OCI-LY7 (cell line): ENCODE results near the gene CNTLN. TPM values are rescaled to one million over a fixed set of nuclear protein-coding genes. Genes with fewer than 3 reads are reported as not detected.

Experiments
- BruUV-seq: library from RNA; stranded (reverse); fragments of 400-500 nt; replicated peaks from 2 replicates; lab custom pipeline; 2021; lab: Mats Ljungman, UMichigan
- CTCF ChIA-PET: fragments of 300-600 bp; sonication (Branson Sonifier 250); formaldehyde crosslinking; loops from one replicate; lab custom pipeline; 2022; ENCODE audit warnings: antibody characterized with exemption; ENCODE audit not compliant: unreplicated experiment; lab: Charles Lee
- POLR2A ChIA-PET: fragments of 300-600 bp; sonication (Branson Sonifier 250); formaldehyde crosslinking; loops from one replicate; lab custom pipeline; 2022; ENCODE audit warnings: antibody characterized with exemption; lab: Charles Lee
- DNase-seq: peaks from one replicate; pipeline ENCODE4 v3.0.0-alpha.2; 2015; ENCODE audit warnings: low spot score
- H2AFZ ChIP-seq: fragments of 200-600 bp; sonication (generic), shearing (Covaris generic); 2 replicates; pipeline ENCODE4 v1.6.1; 2014; ENCODE audit warnings: mild to moderate bottlenecking, antibody characterized with exemption, low read length, moderate library complexity
- H3K27ac ChIP-seq: fragments of 200-600 bp; sonication (generic); 2 replicates; pipeline ENCODE4 v1.5.1; 2014; ENCODE audit warnings: mixed run types, low read depth, mild to moderate bottlenecking, moderate library complexity, low read length, inconsistent platforms; ENCODE audit not compliant: poor library complexity, severe bottlenecking
- H3K36me3 ChIP-seq: fragments of 200-600 bp; sonication (generic); 2 replicates; pipeline ENCODE4 v1.6.1; 2014; ENCODE audit warnings: mild to moderate bottlenecking, antibody characterized with exemption, low read length, moderate library complexity, mixed read lengths; ENCODE audit not compliant: insufficient read depth
- H3K4me1 ChIP-seq: fragments of 200-600 bp; sonication (generic); 2 replicates; pipeline ENCODE4 v1.5.1; 2014; ENCODE audit warnings: mild to moderate bottlenecking, low read length; ENCODE audit not compliant: insufficient read depth, poor library complexity, severe bottlenecking
- H3K4me2 ChIP-seq: fragments of 200-600 bp; sonication (generic); 2 replicates; pipeline ENCODE4 v1.6.1; 2014; ENCODE audit warnings: mild to moderate bottlenecking, low read length
- H3K4me3 ChIP-seq: fragments of 200-600 bp; sonication (generic); 2 replicates; pipeline ENCODE4 v1.5.1; 2014; ENCODE audit warnings: mild to moderate bottlenecking, low read depth, low read length; ENCODE audit not compliant: poor library complexity, severe bottlenecking
- H3K79me2 ChIP-seq: fragments of 200-600 bp; sonication (generic); 2 replicates; pipeline ENCODE4 v1.6.1; 2016; ENCODE audit warnings: low read depth, mild to moderate bottlenecking, low read length, moderate library complexity, mixed read lengths; ENCODE audit not compliant: insufficient read depth
- H3K9me2 ChIP-seq: fragments of 200-600 bp; sonication (generic); 2 replicates; pipeline ENCODE4 v1.6.1; 2016; ENCODE audit warnings: mild to moderate bottlenecking, low read length, mixed read lengths; ENCODE audit not compliant: insufficient read depth
- H3K9me3 ChIP-seq: fragments of 200-600 bp; sonication (generic); 2 replicates; pipeline ENCODE4 v1.6.1; 2014; ENCODE audit warnings: mild to moderate bottlenecking, mixed run types, low read length, mixed read lengths
- H4K20me1 ChIP-seq: fragments of 200-600 bp; sonication (generic); 2 replicates; pipeline ENCODE4 v1.6.1; 2014; ENCODE audit warnings: mild to moderate bottlenecking, antibody characterized with exemption, low read length, moderate library complexity, mixed read lengths; ENCODE audit not compliant: insufficient read depth
- EZH2phosphoT487 ChIP-seq: fragments of 200-600 bp; sonication (generic); IDR thresholded peaks from 2 replicates; pipeline ENCODE4 v1.6.1; 2018; ENCODE audit warnings: low read depth, borderline replicate concordance, mild to moderate bottlenecking, mixed run types, antibody characterized with exemption, low read length, moderate library complexity, mixed read lengths
- intact Hi-C: fragments of 100-400 bp; cut with micrococcal nuclease; formaldehyde crosslinking; loops from one replicate; pipeline ENCODE4 v1.10.0; 2022; ENCODE audit not compliant: unreplicated experiment
- total RNA-seq, 2 experiments: library from RNA; depleted of rRNA in 1 of 2; stranded (reverse); fragments of >200 nt in 1 of 2; shearing (Covaris generic) in 1 of 2; gene quantifications; 2 replicates each; pipeline ENCODE4 v1.2.3, GENCODE V29; 2014 to 2022
- TF ChIP-seq, protein P1 (sequence below): fragments of 200-600 bp; sonication (generic); conservative IDR thresholded peaks from 2 replicates; pipeline ENCODE4 v1.5.1; 2014; ENCODE audit warnings: mild to moderate bottlenecking, antibody characterized with exemption, low read length, moderate library complexity, mixed read lengths

The CNTLN gene
- total RNA-seq, 2 experiments from 2014 or later, result not detected

DNA sequence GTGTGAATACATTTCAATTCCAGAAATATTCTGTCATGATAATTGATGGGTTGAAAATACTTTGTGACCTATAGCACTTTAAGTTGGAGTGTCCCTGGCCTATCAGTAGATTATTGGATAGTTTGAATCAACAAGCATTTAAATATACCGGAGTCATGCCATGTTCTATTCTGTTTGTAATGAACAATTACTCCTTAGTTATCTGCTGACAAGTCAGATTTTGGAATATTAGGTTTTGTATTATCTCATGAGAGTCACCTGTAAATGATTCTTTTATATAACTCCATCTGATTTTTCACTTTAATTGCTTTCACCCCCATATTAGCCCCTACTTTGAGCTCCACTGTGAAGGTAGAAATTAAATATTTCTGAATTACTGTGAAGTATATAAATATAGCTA lies 351.6 kb downstream of the CNTLN start:
- Histone ChIP-seq H3K27ac (no peak overlapping the region), H3K79me2 (no peaks in the 10 kb centered on the region), H3K4me2 (no peak overlapping the region), H3K9me2 (no peaks in the 10 kb centered on the region), H3K4me1 (no peaks in the 10 kb centered on the region), H3K36me3 (no peaks in the 10 kb centered on the region), H4K20me1 (no peaks in the 10 kb centered on the region), H2AFZ (no peak overlapping the region), H3K4me3 (no peak overlapping the region), H3K9me3 (no peaks in the 10 kb centered on the region)
- ChIA-PET CTCF (no interaction called here), POLR2A (no interaction called here)
- BruUV-seq, result no TSS peak
- no peak for TF ChIP-seq EZH2phosphoT487
- TF ChIP-seq, protein P1, sequence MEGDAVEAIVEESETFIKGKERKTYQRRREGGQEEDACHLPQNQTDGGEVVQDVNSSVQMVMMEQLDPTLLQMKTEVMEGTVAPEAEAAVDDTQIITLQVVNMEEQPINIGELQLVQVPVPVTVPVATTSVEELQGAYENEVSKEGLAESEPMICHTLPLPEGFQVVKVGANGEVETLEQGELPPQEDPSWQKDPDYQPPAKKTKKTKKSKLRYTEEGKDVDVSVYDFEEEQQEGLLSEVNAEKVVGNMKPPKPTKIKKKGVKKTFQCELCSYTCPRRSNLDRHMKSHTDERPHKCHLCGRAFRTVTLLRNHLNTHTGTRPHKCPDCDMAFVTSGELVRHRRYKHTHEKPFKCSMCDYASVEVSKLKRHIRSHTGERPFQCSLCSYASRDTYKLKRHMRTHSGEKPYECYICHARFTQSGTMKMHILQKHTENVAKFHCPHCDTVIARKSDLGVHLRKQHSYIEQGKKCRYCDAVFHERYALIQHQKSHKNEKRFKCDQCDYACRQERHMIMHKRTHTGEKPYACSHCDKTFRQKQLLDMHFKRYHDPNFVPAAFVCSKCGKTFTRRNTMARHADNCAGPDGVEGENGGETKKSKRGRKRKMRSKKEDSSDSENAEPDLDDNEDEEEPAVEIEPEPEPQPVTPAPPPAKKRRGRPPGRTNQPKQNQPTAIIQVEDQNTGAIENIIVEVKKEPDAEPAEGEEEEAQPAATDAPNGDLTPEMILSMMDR, result no peak
- DNase-seq, result no peak
- intact Hi-C loops, result loop anchor here (10.0 kb wide), 1 partner anchor 62 kb away; no protein-coding TSS in a partner anchor

DNA sequence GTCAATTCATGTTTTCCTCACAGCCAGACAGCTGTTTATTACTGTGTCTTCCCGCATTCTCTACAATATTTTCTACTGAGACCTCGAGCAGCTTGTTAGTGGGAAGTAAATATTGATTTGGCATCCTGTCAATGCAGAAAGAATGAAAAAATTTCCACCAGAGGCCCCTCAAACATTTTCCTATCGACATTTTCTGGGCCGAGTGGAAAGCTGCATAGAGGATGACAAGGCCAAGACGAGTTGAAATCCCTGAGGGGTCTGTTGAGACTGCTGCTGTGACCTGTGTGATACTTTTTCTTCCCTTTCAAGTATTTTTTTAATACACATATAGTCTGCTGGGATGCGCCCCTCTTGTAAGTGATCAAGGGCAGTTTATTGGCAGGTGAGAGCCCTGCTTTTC lies 352.6 kb downstream of the CNTLN start:
- POLR2A ChIA-PET, result no interaction called here
- Histone ChIP-seq H3K4me1 (no peaks in the 10 kb centered on the region), H3K9me2 (no peaks in the 10 kb centered on the region), H3K36me3 (no peaks in the 10 kb centered on the region), H4K20me1 (no peaks in the 10 kb centered on the region), H3K4me2 (no peak overlapping the region), H3K79me2 (no peaks in the 10 kb centered on the region), H3K27ac (no peak overlapping the region), H3K4me3 (no peak overlapping the region), H2AFZ (no peak overlapping the region), H3K9me3 (no peaks in the 10 kb centered on the region)
- DNase-seq, result no peak
- BruUV-seq, result no TSS peak
- intact Hi-C loops, result loop anchor here (10.0 kb wide), 1 partner anchor 63 kb away; no protein-coding TSS in a partner anchor
- no peak for TF ChIP-seq EZH2phosphoT487
- TF ChIP-seq, protein P1, result no peak
- CTCF ChIA-PET, result no interaction called here

DNA sequence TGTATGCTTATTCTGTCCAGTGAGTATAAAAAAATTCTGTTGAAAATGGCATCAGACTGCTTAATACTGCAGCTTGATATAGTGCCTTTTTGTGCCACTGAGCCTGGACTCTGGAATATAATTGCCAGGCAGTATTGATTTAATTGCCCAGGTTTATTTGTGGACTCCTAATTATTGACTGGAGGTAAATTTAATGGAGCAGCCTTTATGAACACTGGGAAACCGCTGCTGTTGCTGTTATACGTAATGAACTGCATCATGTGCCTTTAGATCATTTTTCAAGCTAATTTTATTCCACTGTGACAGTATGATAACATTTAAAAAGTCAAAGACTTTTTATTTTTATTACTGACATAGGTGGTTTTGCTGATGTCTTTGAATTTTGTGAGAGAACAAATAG lies 353.8 kb downstream of the CNTLN start:
- Histone ChIP-seq H3K27ac (no peak overlapping the region), H3K36me3 (no peaks in the 10 kb centered on the region), H3K9me3 (no peaks in the 10 kb centered on the region), H2AFZ (no peak overlapping the region), H3K4me3 (no peak overlapping the region), H3K4me1 (no peaks in the 10 kb centered on the region), H3K4me2 (no peak overlapping the region), H4K20me1 (no peaks in the 10 kb centered on the region), H3K9me2 (no peaks in the 10 kb centered on the region), H3K79me2 (no peaks in the 10 kb centered on the region)
- DNase-seq, result no peak
- POLR2A ChIA-PET, result interaction anchor here (0.6 kb wide), 1 partner anchor 807 kb away, joined by 4 read pairs; no protein-coding TSS in a partner anchor
- TF ChIP-seq, protein P1, result no peak
- TF ChIP-seq EZH2phosphoT487, result no peak
- CTCF ChIA-PET, result no interaction called here
- intact Hi-C loops, result loop anchor here (10.0 kb wide), 1 partner anchor 64 kb away; no protein-coding TSS in a partner anchor
- BruUV-seq, result no TSS peak
